NCI-H748 treated with DMSO at 0.1 percent for 48 hours (cell line): ENCODE results near the gene STAMBPL1.
"Not testable (repeated sequence)": the region's sequence is repeated elsewhere in the genome, so short reads cannot be mapped to it uniquely, and the experiment has no call there.

ENCODE experiments used
- DNase-seq: peaks from one replicate; lab custom pipeline; 2025; lab: John Stamatoyannopoulos, UW

STAMBPL1 gene

GRCh38 chr10:88920986-88921593 is 41.0 kb downstream of the STAMBPL1 start:
- no peak for DNase-seq

GRCh38 chr10:88922041-88922440 is 42.0 kb downstream of the STAMBPL1 start:
- DNase-seq, result no peak

- no peak for DNase-seq
Measured at GRCh38 chr10:88923520-88923919, 43.5 kb downstream of the STAMBPL1 start.

- no peak for DNase-seq
Measured at GRCh38 chr10:88926566-88927415, 46.7 kb downstream of the STAMBPL1 start.

- no peak for DNase-seq
Measured at GRCh38 chr10:88927416-88927690, 47.3 kb downstream of the STAMBPL1 start.

GRCh38 chr10:88928254-88928653 is 48.2 kb downstream of the STAMBPL1 start:
- DNase-seq, result no peak

GRCh38 chr10:88931548-88931947 is 51.5 kb downstream of the STAMBPL1 start:
- DNase-seq, result no peak

- not testable (repeated sequence) for DNase-seq
Measured at GRCh38 chr10:88932029-88932428, 52.0 kb downstream of the STAMBPL1 start.

- peak; percentile 49 for DNase-seq
Measured at GRCh38 chr10:88932539-88933256, 52.7 kb downstream of the STAMBPL1 start.

- no peak for DNase-seq
Measured at GRCh38 chr10:88933564-88933963, 53.5 kb downstream of the STAMBPL1 start.

GRCh38 chr10:88934900-88935672 is 55.0 kb downstream of the STAMBPL1 start:
- DNase-seq, result peak; percentile 64

- DNase-seq, result no peak
Measured at GRCh38 chr10:88936656-88937055, 56.6 kb downstream of the STAMBPL1 start.

GRCh38 chr10:88938039-88938438 is 58.0 kb downstream of the STAMBPL1 start:
- no peak for DNase-seq

GRCh38 chr10:88938938-88939337 is 58.9 kb downstream of the STAMBPL1 start:
- DNase-seq, result no peak

- DNase-seq, result no peak
Measured at GRCh38 chr10:88941026-88941425, 61.0 kb downstream of the STAMBPL1 start.

- no peak for DNase-seq
Measured at GRCh38 chr10:88943778-88944177, 63.7 kb downstream of the STAMBPL1 start.

GRCh38 chr10:88944813-88945212 is 64.8 kb downstream of the STAMBPL1 start:
- no peak for DNase-seq

GRCh38 chr10:88946200-88946599 is 66.2 kb downstream of the STAMBPL1 start:
- DNase-seq, result no peak

GRCh38 chr10:88946965-88947590 is 67.0 kb downstream of the STAMBPL1 start:
- DNase-seq, result no peak

GRCh38 chr10:88949051-88949450 is 69.0 kb downstream of the STAMBPL1 start:
- DNase-seq, result no peak

- DNase-seq, result no peak
Measured at GRCh38 chr10:88949912-88950837, 70.1 kb downstream of the STAMBPL1 start.
